Brain microvascular endothelial cell (primary cell): Measurements from ENCODE around the gene CARD19.
A peak's percentile ranks its signal among the peaks of the same experiment; 100 is the strongest.

Source experiments
- DNase-seq: peaks from one replicate; pipeline ENCODE4 v3.0.0-alpha.2; 2020
- H3K27ac ChIP-seq: fragments of 250-450 bp; sonication (Bioruptor Pico); 2 replicates; pipeline ENCODE4 v1.5.1; 2020; ENCODE audit warnings: mild to moderate bottlenecking, moderate library complexity
- H3K27me3 ChIP-seq: fragments of 250-450 bp; sonication (Bioruptor Pico); replicated peaks from 2 replicates; pipeline ENCODE4 v1.5.1; 2020; ENCODE audit warnings: mild to moderate bottlenecking
- H3K36me3 ChIP-seq: fragments of 250-450 bp; sonication (Bioruptor Pico); replicated peaks from 2 replicates; pipeline ENCODE4 v1.5.1; 2020; ENCODE audit warnings: mild to moderate bottlenecking
- H3K4me3 ChIP-seq: 2 replicates; pipeline ENCODE4 v1.5.1; 2011; ENCODE audit warnings: low read depth, mild to moderate bottlenecking, control low read depth, low read length, moderate library complexity
- CTCF ChIP-seq: IDR thresholded peaks from 2 replicates; pipeline ENCODE4 v1.5.1; 2011; ENCODE audit warnings: low read depth, mild to moderate bottlenecking, moderate library complexity, low read length, control low read depth, inconsistent platforms; ENCODE audit errors: missing control alignments
- in situ Hi-C: cut with HindIII; loops from 2 replicates; pipeline ENCODE4 v1.10.0; 2017; ENCODE audit warnings: low sequenced_read_pairs, low pct_ligation_motif_present

Gene CARD19

DNA sequence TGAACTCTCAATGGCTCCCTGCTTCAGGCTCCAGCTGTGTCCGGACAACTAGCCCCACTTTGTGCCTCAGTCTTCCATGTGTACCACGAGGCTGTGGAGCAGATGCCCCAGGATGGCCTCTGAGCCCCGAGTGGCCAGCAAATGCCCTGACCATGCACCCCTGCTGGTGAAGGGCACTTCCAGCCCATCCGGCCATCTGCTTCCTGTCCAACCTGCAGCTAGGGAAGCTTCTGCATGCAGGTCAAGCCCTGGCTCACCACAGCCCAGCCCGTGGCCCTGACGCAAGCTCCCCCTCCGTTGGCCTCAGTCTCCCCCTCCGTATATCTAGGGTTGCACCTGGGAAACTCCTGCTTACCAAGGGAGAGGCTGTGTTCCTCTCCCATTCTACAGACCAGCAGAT lies 33.3 kb downstream of the CARD19 start:
- in situ Hi-C loops, result no loop called here
- no peak for TF ChIP-seq CTCF
- H3K27ac ChIP-seq, result no peak overlapping the region
- no peak overlapping the region for H3K4me3 ChIP-seq
- no peaks in the 10 kb centered on the region for H3K27me3 ChIP-seq
- DNase-seq, result no peak
- H3K36me3 ChIP-seq, result peaks cover 3% of the 10 kb centered on the region

- H3K27me3 ChIP-seq, result no peaks in the 10 kb centered on the region
- H3K4me3 ChIP-seq, result no peak overlapping the region
- TF ChIP-seq CTCF, result no peak
- H3K36me3 ChIP-seq, result no peaks in the 10 kb centered on the region
- H3K27ac ChIP-seq, result no peak overlapping the region
- no peak for DNase-seq
- in situ Hi-C loops, result no loop called here
These were observed 33.9 kb downstream of the CARD19 start for GRCh38 chr9:93129691-93130500.

DNA sequence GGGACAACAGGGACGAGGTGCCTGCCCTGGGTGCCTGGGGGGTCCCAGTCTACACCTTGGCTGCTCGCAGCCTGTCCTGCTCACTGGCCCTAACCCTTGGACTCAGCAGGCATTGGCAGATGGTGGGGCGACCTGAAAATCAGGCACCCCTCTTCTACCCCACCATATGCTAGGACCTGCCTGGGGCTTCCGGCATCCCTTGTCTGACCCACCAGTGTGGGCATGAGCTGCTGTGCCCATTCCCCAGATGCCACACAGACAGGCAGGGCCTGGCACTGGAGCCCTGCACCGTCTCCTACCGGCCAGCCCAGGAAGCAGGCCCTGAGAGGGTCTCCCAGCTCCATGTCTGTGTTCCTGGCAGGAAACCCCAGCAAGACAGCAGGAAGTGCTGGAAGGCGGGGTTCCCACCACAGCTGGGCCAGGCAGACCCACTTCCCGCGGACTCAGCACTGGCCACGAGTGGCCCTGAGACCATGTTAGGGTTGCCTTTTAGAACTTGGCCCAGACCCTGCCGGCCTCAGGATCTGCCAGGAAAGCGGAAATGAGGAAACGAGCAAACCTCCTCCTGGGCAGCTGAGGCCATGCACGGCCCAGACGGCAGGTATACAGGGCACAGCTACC lies 35.0 kb downstream of the CARD19 start:
- Histone ChIP-seq H3K27ac (no peak overlapping the region), H3K4me3 (no peak overlapping the region)
- TF ChIP-seq CTCF, result no peak

DNA sequence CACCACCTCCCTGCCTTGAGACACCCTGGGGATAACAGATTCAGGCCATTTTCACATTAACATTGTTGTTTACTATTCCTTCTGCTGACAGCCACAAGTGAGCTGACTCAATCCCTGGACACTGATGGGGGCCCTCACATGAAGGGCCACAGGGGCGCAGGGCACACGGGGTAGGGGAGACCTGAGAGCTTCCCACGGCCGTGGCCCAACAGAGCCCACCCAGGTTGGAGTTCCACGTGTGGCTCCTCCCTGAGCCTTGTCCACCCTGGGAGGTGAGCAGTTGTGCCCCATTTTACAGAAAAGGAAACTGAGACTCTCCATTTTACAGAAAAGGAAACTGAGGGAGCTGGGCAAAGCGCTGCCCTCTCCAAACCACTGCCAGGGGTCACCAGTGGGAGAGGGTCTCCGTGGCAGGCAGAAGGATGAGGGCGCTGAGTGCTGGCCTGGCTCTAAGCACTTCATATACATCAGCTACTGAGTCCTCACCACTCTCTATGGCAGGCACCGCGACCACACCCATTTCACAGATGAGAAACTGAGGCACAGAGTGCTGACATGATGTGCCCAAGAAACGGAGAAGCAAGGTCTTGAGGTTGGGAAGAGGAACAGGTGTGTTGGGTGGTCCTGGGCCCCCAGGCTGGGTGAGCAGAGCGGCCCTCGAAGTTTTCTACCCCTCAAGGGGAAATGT lies 35.7 kb downstream of the CARD19 start:
- no peak for DNase-seq
- in situ Hi-C loops, result no loop called here
- Histone ChIP-seq H3K27me3 (no peaks in the 10 kb centered on the region), H3K27ac (no peak overlapping the region), H3K36me3 (no peaks in the 10 kb centered on the region), H3K4me3 (no peak overlapping the region)
- no peak for TF ChIP-seq CTCF

More for the DNA sequence above, 35.0 kb downstream of the CARD19 start:
- Histone ChIP-seq H3K36me3 (no peaks in the 10 kb centered on the region), H3K27me3 (no peaks in the 10 kb centered on the region)
- DNase-seq, result no peak
- in situ Hi-C loops, result no loop called here

DNA sequence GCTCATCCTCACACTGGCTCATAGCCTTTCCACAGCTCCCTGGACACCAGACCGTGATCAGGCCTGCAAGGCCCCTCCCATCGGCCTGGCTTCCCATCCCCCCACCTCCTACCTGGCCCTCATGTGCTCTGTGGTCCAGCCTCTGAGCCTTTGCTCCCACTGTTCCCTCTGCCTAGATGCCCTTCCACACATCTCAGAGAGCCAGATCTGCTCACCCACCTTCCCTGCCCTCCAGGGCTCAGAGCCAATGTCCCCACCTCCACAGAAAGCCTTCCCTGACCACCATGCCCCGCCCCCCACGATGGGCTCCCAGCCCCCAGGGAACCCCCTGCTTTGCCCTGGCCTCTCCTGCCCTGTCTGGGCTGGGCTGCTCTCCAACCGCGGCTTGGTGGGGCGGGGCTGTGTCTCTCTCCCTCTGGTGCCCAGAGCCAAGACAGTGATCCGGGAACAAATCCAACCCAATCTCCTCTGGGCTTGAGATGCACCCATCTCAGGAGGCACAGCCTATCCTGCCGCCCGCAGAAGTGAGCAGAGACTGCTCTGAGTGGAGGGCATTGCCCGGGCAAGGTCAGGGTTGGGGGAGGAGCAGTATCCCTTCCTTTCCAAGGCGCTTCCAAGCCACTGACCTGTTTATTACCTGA lies 36.4 kb downstream of the CARD19 start:
- peak overlapping the region; percentile 73 for H3K4me3 ChIP-seq
- no peak overlapping the region for H3K27ac ChIP-seq
- H3K27me3 ChIP-seq, result no peaks in the 10 kb centered on the region
- no peaks in the 10 kb centered on the region for H3K36me3 ChIP-seq
- DNase-seq, result no peak
- no peak for TF ChIP-seq CTCF
- in situ Hi-C loops, result no loop called here
